ENCODE results near the gene NHLRC4.

GRCh38 chr16:563072-563644 is 3.6 kb upstream of the NHLRC4 start:
- TF ChIP-seq ZFP3 (CRISPR knock-in tag; IDR thresholded peaks at IDR 0.05) (no peak), BACH2 (CRISPR knock-in tag; IDR thresholded peaks at IDR 0.05; ENCODE audit: borderline replicate concordance) (no peak), PATZ1 (CRISPR knock-in tag; IDR thresholded peaks at IDR 0.05; ENCODE audit: borderline replicate concordance) (no peak), ZNF70 (CRISPR knock-in tag; IDR thresholded peaks at IDR 0.05) (no peak), CSDC2 (CRISPR knock-in tag; IDR thresholded peaks at IDR 0.05) (no peak)

Data from SK-N-SH treated with all-trans-retinoic acid at 6 μM for 48 hours (cell line).